IMR-90 (cell line): Measurements from ENCODE around the gene ZC3H7B. TPM values are rescaled to one million over a fixed set of nuclear protein-coding genes. Genes with fewer than 3 reads are reported as not detected.
A peak's percentile ranks its signal among the peaks of the same experiment; 100 is the strongest.

Source experiments
- ATAC-seq: fragments of 200-7000 bp; cut with Tn5 transposase; 2 replicates; pipeline ENCODE4 v1.9.1; 2020; ENCODE audit warnings: low read depth, mild to moderate bottlenecking, moderate library complexity
- BruUV-seq: library from RNA; stranded (reverse); fragments of 400-500 nt; replicated peaks from 2 replicates; lab custom pipeline; 2021; lab: Mats Ljungman, UMichigan
- CTCF ChIA-PET: fragments of 300-600 bp; formaldehyde crosslinking; extraction: SDS; loops from one replicate; lab custom pipeline; 2021; ENCODE audit warnings: antibody characterized with exemption; lab: Yijun Ruan, JAX
- POLR2A ChIA-PET: fragments of 300-600 bp; sonication (Branson Sonifier 250); formaldehyde crosslinking; loops from one replicate; lab custom pipeline; 2022; ENCODE audit warnings: antibody characterized with exemption; ENCODE audit not compliant: unreplicated experiment; lab: Charles Lee
- DNase-seq: peaks from one replicate; pipeline ENCODE4 v3.0.0; 2013
- H2AFZ ChIP-seq: replicated peaks from 2 replicates; pipeline ENCODE3; 2013; ENCODE audit warnings: low read length, mild to moderate bottlenecking; ENCODE audit not compliant: poor library complexity
- H2AK5ac ChIP-seq: 2 replicates; pipeline ENCODE4 v1.6.1; 2013; ENCODE audit warnings: low read depth, low read length, inconsistent platforms
- H2AK9ac ChIP-seq: replicated peaks from 2 replicates; pipeline ENCODE3; 2013; ENCODE audit warnings: mild to moderate bottlenecking, low read depth, low read length, moderate library complexity; ENCODE audit not compliant: poor library complexity
- H2BK120ac ChIP-seq: 2 replicates; pipeline ENCODE4 v1.6.1; 2013; ENCODE audit warnings: low read depth, low read length, inconsistent platforms
- H2BK15ac ChIP-seq: 3 replicates; pipeline ENCODE4 v1.6.1; 2013; ENCODE audit warnings: low read depth, low read length, inconsistent platforms
- H2BK20ac ChIP-seq: 2 replicates; pipeline ENCODE4 v1.6.1; 2013; ENCODE audit warnings: low read depth, mild to moderate bottlenecking, inconsistent platforms, low read length, moderate library complexity
- H2BK5ac ChIP-seq: 2 replicates; pipeline ENCODE4 v1.6.1; 2013; ENCODE audit warnings: mild to moderate bottlenecking, low read depth, low read length, inconsistent platforms; ENCODE audit not compliant: poor library complexity, severe bottlenecking
- H3K14ac ChIP-seq: replicated peaks from 2 replicates; pipeline ENCODE4 v1.6.1; 2013; ENCODE audit warnings: low read depth, low read length, inconsistent platforms
- H3K18ac ChIP-seq: 2 replicates; pipeline ENCODE4 v1.6.1; 2013; ENCODE audit warnings: low read depth, low read length, control low read depth
- H3K23ac ChIP-seq: 2 replicates; pipeline ENCODE4 v1.6.1; 2013; ENCODE audit warnings: low read depth, low read length, inconsistent platforms
- H3K27ac ChIP-seq: 2 replicates; pipeline ENCODE4 v1.5.1; 2013; ENCODE audit warnings: mild to moderate bottlenecking, control low read depth, low read length; ENCODE audit not compliant: insufficient read depth
- H3K27me3 ChIP-seq: 2 replicates; pipeline ENCODE4 v1.6.1; 2013; ENCODE audit warnings: low read length; ENCODE audit not compliant: control insufficient read depth, insufficient read depth
- H3K36me3 ChIP-seq: 2 replicates; pipeline ENCODE4 v1.6.1; 2013; ENCODE audit warnings: low read length, mixed read lengths; ENCODE audit not compliant: control insufficient read depth, insufficient read depth
- H3K4ac ChIP-seq: 2 replicates; pipeline ENCODE4 v1.6.1; 2013; ENCODE audit warnings: low read depth, low read length, inconsistent platforms
- H3K4me1 ChIP-seq: 2 replicates; pipeline ENCODE4 v1.6.1; 2013; ENCODE audit warnings: low read length, mixed read lengths; ENCODE audit not compliant: control insufficient read depth, insufficient read depth
- H3K4me2 ChIP-seq: 2 replicates; pipeline ENCODE4 v1.6.1; 2013; ENCODE audit warnings: low read depth, mild to moderate bottlenecking, control low read depth, low read length, moderate library complexity
- H3K4me3 ChIP-seq: 2 replicates; pipeline ENCODE4 v1.5.1; 2013; ENCODE audit warnings: low read depth, mild to moderate bottlenecking, control low read depth, low read length, moderate library complexity; ENCODE audit not compliant: insufficient read depth
- H3K56ac ChIP-seq: 2 replicates; pipeline ENCODE4 v1.6.1; 2013; ENCODE audit warnings: low read length, inconsistent platforms; ENCODE audit not compliant: insufficient read depth; ENCODE audit errors: extremely low read depth
- H3K79me1 ChIP-seq, 2 experiments: 2 replicates each; pipeline ENCODE4 v1.6.1; 2013; ENCODE audit warnings: low read length in 2 of 2, inconsistent platforms in 1 of 2, low read depth in 1 of 2
- H3K9ac ChIP-seq: 2 replicates; pipeline ENCODE4 v1.6.1; 2013; ENCODE audit warnings: low read depth, low read length, control low read depth
- H3K9me1 ChIP-seq: 2 replicates; pipeline ENCODE4 v1.6.1; 2013; ENCODE audit warnings: low read length, inconsistent platforms; ENCODE audit not compliant: insufficient read depth
- H3K9me3 ChIP-seq: 2 replicates; pipeline ENCODE4 v1.6.1; 2013; ENCODE audit warnings: low read length; ENCODE audit not compliant: control insufficient read depth, insufficient read depth
- H4K20me1 ChIP-seq: 2 replicates; pipeline ENCODE4 v1.6.1; 2013; ENCODE audit warnings: low read length, inconsistent platforms; ENCODE audit not compliant: insufficient read depth
- H4K5ac ChIP-seq: 2 replicates; pipeline ENCODE4 v1.6.1; 2013; ENCODE audit warnings: mild to moderate bottlenecking, low read depth, low read length, control low read depth
- H4K8ac ChIP-seq, 2 experiments: 2 replicates each; pipeline ENCODE4 v1.6.1; 2013; ENCODE audit warnings: low read depth in 2 of 2, low read length in 2 of 2, control low read depth in 1 of 2, inconsistent platforms in 1 of 2
- H4K91ac ChIP-seq: 2 replicates; pipeline ENCODE4 v1.6.1; 2013; ENCODE audit warnings: low read depth, low read length, inconsistent platforms; ENCODE audit not compliant: insufficient read depth
- CEBPB ChIP-seq: IDR thresholded peaks from 2 replicates; pipeline ENCODE4 v1.6.1; 2012; ENCODE audit warnings: low read depth, low read length, improper control_type of control experiment
- FOS ChIP-seq: fragments of 150-350 bp; IDR thresholded peaks from 2 replicates; pipeline ENCODE4 v1.6.1; 2016; ENCODE audit warnings: low read depth, low read length
- MAFK ChIP-seq: IDR thresholded peaks from 2 replicates; pipeline ENCODE4 v1.6.1; 2012; ENCODE audit warnings: low read depth, low read length, improper control_type of control experiment
- MAZ ChIP-seq: IDR thresholded peaks from 2 replicates; pipeline ENCODE4 v1.6.1; 2012; ENCODE audit warnings: low read depth, mild to moderate bottlenecking, low read length, improper control_type of control experiment, moderate library complexity, borderline replicate concordance
- MXI1 ChIP-seq: IDR thresholded peaks from 2 replicates; pipeline ENCODE4 v1.6.1; 2012; ENCODE audit warnings: low read depth, mild to moderate bottlenecking, low read length, moderate library complexity, borderline replicate concordance
- NFE2L2 ChIP-seq: fragments of 150-350 bp; IDR thresholded peaks from 2 replicates; pipeline ENCODE4 v1.6.1; 2016; ENCODE audit warnings: low read depth, mild to moderate bottlenecking, low read length
- POLR2A ChIP-seq: IDR thresholded peaks from 2 replicates; pipeline ENCODE4 v1.6.1; 2012; ENCODE audit warnings: mild to moderate bottlenecking, low read depth, low read length
- RAD21 ChIP-seq: IDR thresholded peaks from 2 replicates; pipeline ENCODE4 v1.6.1; 2012; ENCODE audit warnings: low read length, improper control_type of control experiment
- RFX5 ChIP-seq: IDR thresholded peaks from 2 replicates; pipeline ENCODE4 v1.8.0; 2012; ENCODE audit warnings: low read depth, mild to moderate bottlenecking, low read length, moderate library complexity
- WGBS, 2 experiments: methylation state at CpG; one replicate each; pipeline versions ENCODE4 v1.1.5 to v1.1.7; 2013; ENCODE audit warnings: missing lambda C conversion rate in 2 of 2; ENCODE audit not compliant: insufficient read length in 1 of 2; ENCODE audit errors: extremely low coverage in 2 of 2; 5-methylcytosine and 5-hydroxymethylcytosine counted together
- dilution Hi-C: fragments of 300-500 bp; cut with HindIII; formaldehyde crosslinking; loops from one replicate; pipeline ENCODE4 v1.14.3; 2018; ENCODE audit warnings: low sequenced_read_pairs; ENCODE audit not compliant: unreplicated experiment
- in situ Hi-C: fragments of 300-500 bp; cut with MboI; formaldehyde crosslinking; loops from 3 replicates; pipeline ENCODE4 v1.14.3; 2019; ENCODE audit warnings: low sequenced_read_pairs, inconsistent platforms, mixed read lengths
- intact Hi-C: fragments of 100-400 bp; cut with micrococcal nuclease; formaldehyde crosslinking; loops from 2 replicates; pipeline ENCODE4 v1.10.0; 2022
- polyA plus RNA-seq, 3 experiments: library from polyadenylated mRNA; depleted of rRNA; stranded (reverse); fragments of >200 nt; gene quantifications; 2 replicates each; pipeline ENCODE4 v1.2.3, GENCODE V29; 2012; ENCODE audit warnings: low replicate concordance in 1 of 3
- total RNA-seq: library from RNA; depleted of rRNA; stranded (reverse); fragments of >200 nt; gene quantifications from 2 replicates; pipeline ENCODE4 v1.2.3, GENCODE V29; 2012
- TF ChIP-seq, protein P1 (sequence below): conservative IDR thresholded peaks from 2 replicates; pipeline ENCODE4 v1.5.1; 2012; ENCODE audit warnings: mild to moderate bottlenecking, low read depth, low read length, improper control_type of control experiment

Gene ZC3H7B
- total and polyA plus RNA-seq, 2 of the 4 experiments (the other 2 are of a cell fraction): 37.6 to 72.3 TPM

DNA sequence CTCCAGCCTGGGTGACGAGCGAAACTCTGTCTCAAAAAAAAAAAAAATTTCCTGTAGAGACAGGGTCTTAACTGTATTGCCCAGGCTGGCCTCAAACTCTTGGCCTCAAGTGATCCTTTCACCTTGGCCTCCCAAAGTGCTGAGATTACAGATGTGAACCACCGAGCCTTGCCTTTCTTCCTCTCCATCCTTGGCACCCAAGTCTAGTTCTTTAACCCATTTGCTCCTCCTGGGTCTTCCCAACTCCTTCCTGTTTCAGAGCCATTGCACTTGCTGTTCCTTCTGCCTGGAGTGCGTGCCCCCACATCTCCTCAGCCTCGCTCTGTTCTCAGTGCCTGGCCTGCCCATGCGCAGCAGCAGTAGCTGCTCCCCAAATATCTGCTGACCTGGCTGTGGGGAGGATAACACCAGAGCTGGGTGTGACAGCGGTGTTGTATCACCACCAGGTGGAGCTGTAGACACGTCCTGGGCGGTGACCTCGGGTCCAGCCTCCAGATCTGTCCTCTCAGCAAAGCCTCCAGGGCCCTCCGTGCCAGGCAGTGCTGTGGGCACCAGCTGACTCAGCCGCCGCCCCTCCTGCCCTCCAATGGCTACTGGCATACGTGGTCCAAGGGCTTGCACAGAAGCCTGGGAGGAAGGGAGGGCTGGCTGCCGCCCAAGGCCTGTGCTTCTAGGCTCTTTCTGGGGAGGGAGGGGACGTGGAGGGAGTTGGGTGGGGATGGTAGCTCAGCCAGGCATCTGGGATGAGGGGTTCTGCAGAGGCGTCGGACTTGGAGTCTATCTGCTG lies 102.4 kb downstream of the ZC3H7B start (continued):
- TF ChIP-seq, protein P1, sequence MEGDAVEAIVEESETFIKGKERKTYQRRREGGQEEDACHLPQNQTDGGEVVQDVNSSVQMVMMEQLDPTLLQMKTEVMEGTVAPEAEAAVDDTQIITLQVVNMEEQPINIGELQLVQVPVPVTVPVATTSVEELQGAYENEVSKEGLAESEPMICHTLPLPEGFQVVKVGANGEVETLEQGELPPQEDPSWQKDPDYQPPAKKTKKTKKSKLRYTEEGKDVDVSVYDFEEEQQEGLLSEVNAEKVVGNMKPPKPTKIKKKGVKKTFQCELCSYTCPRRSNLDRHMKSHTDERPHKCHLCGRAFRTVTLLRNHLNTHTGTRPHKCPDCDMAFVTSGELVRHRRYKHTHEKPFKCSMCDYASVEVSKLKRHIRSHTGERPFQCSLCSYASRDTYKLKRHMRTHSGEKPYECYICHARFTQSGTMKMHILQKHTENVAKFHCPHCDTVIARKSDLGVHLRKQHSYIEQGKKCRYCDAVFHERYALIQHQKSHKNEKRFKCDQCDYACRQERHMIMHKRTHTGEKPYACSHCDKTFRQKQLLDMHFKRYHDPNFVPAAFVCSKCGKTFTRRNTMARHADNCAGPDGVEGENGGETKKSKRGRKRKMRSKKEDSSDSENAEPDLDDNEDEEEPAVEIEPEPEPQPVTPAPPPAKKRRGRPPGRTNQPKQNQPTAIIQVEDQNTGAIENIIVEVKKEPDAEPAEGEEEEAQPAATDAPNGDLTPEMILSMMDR: peak; percentile 92
- no peak for TF ChIP-seq CEBPB

- in situ Hi-C loops (loop anchor here (10.0 kb wide), 1 partner anchor 199 kb away; no protein-coding TSS in a partner anchor), dilution Hi-C loops (no loop called here)
- H3K9me3 ChIP-seq: no peaks in the 10 kb centered on the region
These were observed 104.3 kb downstream of the ZC3H7B start for GRCh38 chr22:41405588-41405987.

More at GRCh38 chr22:41405588-41405987, 104.3 kb downstream of the ZC3H7B start:
- TF ChIP-seq CEBPB (no peak), RFX5 (no peak), FOS (no peak), RAD21 (no peak), MAFK (no peak), POLR2A (no peak), MXI1 (no peak), MAZ (no peak), NFE2L2 (no peak)
- TF ChIP-seq, protein P1: no peak
- ATAC-seq (no peak), DNase-seq (no peak)
- Histone ChIP-seq H3K9ac (no peak overlapping the region), H3K27ac (no peak overlapping the region), H2BK120ac (no peak overlapping the region), H2BK15ac (no peak overlapping the region), H3K18ac (no peak overlapping the region), H3K14ac (no peak overlapping the region), H2AK9ac (no peak overlapping the region), H3K23ac (no peak overlapping the region), H3K9me1 (peaks cover 9% of the 10 kb centered on the region), H3K56ac (no peak overlapping the region), H4K5ac (no peak overlapping the region), H3K4me3 (no peak overlapping the region), H4K8ac (no peak overlapping the region), H4K91ac (no peak overlapping the region), H3K79me1 (no peaks in the 10 kb centered on the region; a peak in 1 of 4 replicates), H2BK5ac (no peak overlapping the region), H3K4ac (no peak overlapping the region), H3K36me3 (no peaks in the 10 kb centered on the region), H2AFZ (peak overlapping the region; percentile 32), H2AK5ac (no peak overlapping the region), H2BK20ac (no peak overlapping the region), H4K20me1 (no peaks in the 10 kb centered on the region), H3K4me1 (peaks cover 13% of the 10 kb centered on the region), H3K4me2 (no peak overlapping the region), H3K27me3 (no peaks in the 10 kb centered on the region)
- BruUV-seq: no TSS peak
- POLR2A ChIA-PET: no interaction called here
- WGBS, 2 experiments: 80% methylated on average over 1 of the region's 8 CpGs; no CpG with 5 or more reads in 1 of the 2 experiments
- intact Hi-C loops: no loop called here
- CTCF ChIA-PET: interaction anchor here (0.7 kb wide), 1 partner anchor 31 kb away, joined by 4 read pairs; no protein-coding TSS in a partner anchor
